ENCODE results near the gene DTD1.

DNA sequence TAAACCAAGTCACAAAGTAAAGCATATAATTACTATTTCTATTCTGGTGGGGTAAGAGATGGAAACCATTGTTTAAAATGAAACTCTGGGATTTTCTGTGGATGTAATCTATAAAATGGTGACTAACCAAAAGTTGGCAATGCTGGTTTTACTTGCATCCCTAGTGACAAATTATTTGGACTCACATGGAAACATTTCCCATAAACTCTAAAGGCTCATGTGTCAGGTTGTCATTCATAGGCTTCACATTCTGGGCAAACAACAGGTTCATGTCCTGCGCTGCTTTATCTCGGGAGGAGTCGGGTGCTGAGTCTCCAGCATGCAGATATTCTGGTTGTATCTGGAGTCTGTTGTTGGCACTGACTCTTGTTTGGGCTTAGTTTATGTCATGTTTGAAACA, 127.7 kb downstream of the DTD1 start:
- TF ChIP-seq, protein P1, sequence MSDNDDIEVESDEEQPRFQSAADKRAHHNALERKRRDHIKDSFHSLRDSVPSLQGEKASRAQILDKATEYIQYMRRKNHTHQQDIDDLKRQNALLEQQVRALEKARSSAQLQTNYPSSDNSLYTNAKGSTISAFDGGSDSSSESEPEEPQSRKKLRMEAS (IDR thresholded peaks at IDR 0.05; ENCODE audit: low read depth) = no peak
- TF ChIP-seq, protein P2, sequence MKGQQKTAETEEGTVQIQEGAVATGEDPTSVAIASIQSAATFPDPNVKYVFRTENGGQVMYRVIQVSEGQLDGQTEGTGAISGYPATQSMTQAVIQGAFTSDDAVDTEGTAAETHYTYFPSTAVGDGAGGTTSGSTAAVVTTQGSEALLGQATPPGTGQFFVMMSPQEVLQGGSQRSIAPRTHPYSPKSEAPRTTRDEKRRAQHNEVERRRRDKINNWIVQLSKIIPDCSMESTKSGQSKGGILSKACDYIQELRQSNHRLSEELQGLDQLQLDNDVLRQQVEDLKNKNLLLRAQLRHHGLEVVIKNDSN (IDR thresholded peaks at IDR 0.05; ENCODE audit: borderline replicate concordance, low read depth) = no peak
- TF ChIP-seq SIN3A (IDR thresholded peaks at IDR 0.05; ENCODE audit: borderline replicate concordance, low read depth, low read length) (no peak), YY1 (IDR thresholded peaks at IDR 0.05; ENCODE audit: low read depth) (no peak), NFIC (IDR thresholded peaks at IDR 0.05; ENCODE audit: borderline replicate concordance) (no peak), GABPA (IDR thresholded peaks at IDR 0.05; ENCODE audit: low read depth) (no peak), EP300 (IDR thresholded peaks at IDR 0.05; ENCODE audit: borderline replicate concordance in 1 of 2, low read depth in 1 of 2, low read length in 1 of 2) (no peak), NRF1 (IDR thresholded peaks at IDR 0.05; ENCODE audit: low read depth, low read length) (no peak), TAF1 (IDR thresholded peaks at IDR 0.05; ENCODE audit: borderline replicate concordance, low read depth, low read length) (no peak), GATA2 (CRISPR knock-in tag; IDR thresholded peaks at IDR 0.05) (no peak), TCF12 (IDR thresholded peaks at IDR 0.05) (no peak)
- TF ChIP-seq, protein P3, sequence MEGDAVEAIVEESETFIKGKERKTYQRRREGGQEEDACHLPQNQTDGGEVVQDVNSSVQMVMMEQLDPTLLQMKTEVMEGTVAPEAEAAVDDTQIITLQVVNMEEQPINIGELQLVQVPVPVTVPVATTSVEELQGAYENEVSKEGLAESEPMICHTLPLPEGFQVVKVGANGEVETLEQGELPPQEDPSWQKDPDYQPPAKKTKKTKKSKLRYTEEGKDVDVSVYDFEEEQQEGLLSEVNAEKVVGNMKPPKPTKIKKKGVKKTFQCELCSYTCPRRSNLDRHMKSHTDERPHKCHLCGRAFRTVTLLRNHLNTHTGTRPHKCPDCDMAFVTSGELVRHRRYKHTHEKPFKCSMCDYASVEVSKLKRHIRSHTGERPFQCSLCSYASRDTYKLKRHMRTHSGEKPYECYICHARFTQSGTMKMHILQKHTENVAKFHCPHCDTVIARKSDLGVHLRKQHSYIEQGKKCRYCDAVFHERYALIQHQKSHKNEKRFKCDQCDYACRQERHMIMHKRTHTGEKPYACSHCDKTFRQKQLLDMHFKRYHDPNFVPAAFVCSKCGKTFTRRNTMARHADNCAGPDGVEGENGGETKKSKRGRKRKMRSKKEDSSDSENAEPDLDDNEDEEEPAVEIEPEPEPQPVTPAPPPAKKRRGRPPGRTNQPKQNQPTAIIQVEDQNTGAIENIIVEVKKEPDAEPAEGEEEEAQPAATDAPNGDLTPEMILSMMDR (IDR thresholded peaks at IDR 0.05) = no peak
